ENCODE data around the gene DEPDC5.

Gene DEPDC5

GRCh38 chr22:31825513-31825912 is 71.7 kb downstream of the DEPDC5 start:
- no peak for DNase-seq (ENCODE audit: low spot score)
- TF ChIP-seq CTCF (IDR thresholded peaks at IDR 0.05; ENCODE audit: borderline replicate concordance, control extremely low read depth, extremely low read depth, insufficient read depth, missing control alignments) = no peak
- in situ Hi-C loops (cut with MboI; ENCODE audit: low sequenced_read_pairs, unreplicated experiment) = no loop called here

GRCh38 chr22:31826443-31826842 is 72.6 kb downstream of the DEPDC5 start:
- no peak for DNase-seq (ENCODE audit: low spot score)
- in situ Hi-C loops (cut with MboI; ENCODE audit: low sequenced_read_pairs, unreplicated experiment) = no loop called here
- no peak for TF ChIP-seq CTCF (IDR thresholded peaks at IDR 0.05; ENCODE audit: borderline replicate concordance, control extremely low read depth, extremely low read depth, insufficient read depth, missing control alignments)

- in situ Hi-C loops (cut with MboI; ENCODE audit: low sequenced_read_pairs, unreplicated experiment) = no loop called here
- TF ChIP-seq CTCF (IDR thresholded peaks at IDR 0.05; ENCODE audit: borderline replicate concordance, control extremely low read depth, extremely low read depth, insufficient read depth, missing control alignments) = no peak
- no peak for DNase-seq (ENCODE audit: low spot score)
These were observed 74.9 kb downstream of the DEPDC5 start for GRCh38 chr22:31828739-31829138.

- TF ChIP-seq CTCF (IDR thresholded peaks at IDR 0.05; ENCODE audit: borderline replicate concordance, control extremely low read depth, extremely low read depth, insufficient read depth, missing control alignments) = no peak
- in situ Hi-C loops (cut with MboI; ENCODE audit: low sequenced_read_pairs, unreplicated experiment) = no loop called here
- DNase-seq (ENCODE audit: low spot score) = peak; percentile 30
These were observed 75.7 kb downstream of the DEPDC5 start for GRCh38 chr22:31829505-31829904.

GRCh38 chr22:31830721-31831070 is 76.9 kb downstream of the DEPDC5 start:
- in situ Hi-C loops (cut with MboI; ENCODE audit: low sequenced_read_pairs, unreplicated experiment) = no loop called here
- no peak for TF ChIP-seq CTCF (IDR thresholded peaks at IDR 0.05; ENCODE audit: borderline replicate concordance, control extremely low read depth, extremely low read depth, insufficient read depth, missing control alignments)
- DNase-seq (ENCODE audit: low spot score) = no peak

DNA sequence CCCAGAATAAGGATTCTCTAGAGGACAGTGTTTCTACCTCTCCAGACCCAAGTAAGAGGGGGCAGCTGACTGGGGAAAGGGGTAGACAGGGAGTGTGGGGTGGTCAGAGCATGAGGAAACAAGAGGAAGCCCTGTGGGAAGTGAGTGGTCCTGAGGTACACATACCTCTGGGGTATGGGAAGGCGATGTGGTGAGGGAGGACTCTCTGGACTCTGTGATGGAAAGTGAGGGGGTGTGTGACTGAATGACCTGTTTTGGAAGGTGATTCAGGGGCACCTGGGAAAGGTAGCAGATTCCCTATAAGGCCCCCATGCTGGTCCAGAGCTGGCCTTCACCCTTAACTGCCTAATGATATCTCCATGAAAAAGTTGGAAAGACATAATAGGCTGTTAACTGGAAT is 80.1 kb downstream of the DEPDC5 start:
- no peak for DNase-seq (ENCODE audit: low spot score)
- in situ Hi-C loops (cut with MboI; ENCODE audit: low sequenced_read_pairs, unreplicated experiment) = no loop called here
- no peak for TF ChIP-seq CTCF (IDR thresholded peaks at IDR 0.05; ENCODE audit: borderline replicate concordance, control extremely low read depth, extremely low read depth, insufficient read depth, missing control alignments)

DNA sequence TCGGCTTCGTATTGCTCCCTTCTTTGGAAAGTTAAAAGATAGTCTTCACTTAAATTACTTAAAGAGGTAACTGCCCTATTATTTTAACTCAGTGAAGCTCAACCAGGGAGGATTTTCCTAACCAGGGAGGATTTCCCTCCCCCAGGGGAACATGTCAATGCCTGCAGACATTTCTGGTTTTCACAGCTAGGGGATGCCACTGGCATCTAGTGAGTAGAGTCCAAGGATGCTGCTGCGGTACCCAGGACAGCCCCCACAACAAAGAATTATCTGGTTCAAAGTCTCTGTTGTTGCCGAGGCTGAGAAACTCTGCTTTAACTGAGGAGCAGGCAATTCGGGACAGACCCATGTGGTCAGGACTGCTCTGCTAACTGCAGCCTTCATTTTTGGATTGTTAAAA is 82.2 kb downstream of the DEPDC5 start:
- in situ Hi-C loops (cut with MboI; ENCODE audit: low sequenced_read_pairs, unreplicated experiment) = no loop called here
- DNase-seq (ENCODE audit: low spot score) = no peak
- no peak for TF ChIP-seq CTCF (IDR thresholded peaks at IDR 0.05; ENCODE audit: borderline replicate concordance, control extremely low read depth, extremely low read depth, insufficient read depth, missing control alignments)

Data from GM13976 (cell line).